Smooth muscle cell (in vitro differentiated cells): ENCODE data around the gene IQCK. TPM values are rescaled to one million over a fixed set of nuclear protein-coding genes. Genes with fewer than 3 reads are reported as not detected.

Experiments
- DNase-seq: peaks from one replicate; lab custom pipeline; 2025; ENCODE audit not compliant: unreplicated experiment; lab: John Stamatoyannopoulos, UW
- H2AFZ ChIP-seq: fragments of 200-600 bp; sonication (generic); 2 replicates; pipeline ENCODE4 v1.6.0; 2016; ENCODE audit warnings: antibody characterized with exemption, low read depth, mild to moderate bottlenecking
- H3F3A ChIP-seq: fragments of 200-600 bp; sonication (generic); 2 replicates; pipeline ENCODE4 v1.6.0; 2017; ENCODE audit warnings: antibody characterized with exemption, low read depth
- H3K27ac ChIP-seq: fragments of 200-600 bp; sonication (generic); 2 replicates; pipeline ENCODE4 v1.5.1; 2016; ENCODE audit warnings: low read depth, mild to moderate bottlenecking
- H3K27me3 ChIP-seq: fragments of 200-600 bp; sonication (generic); 2 replicates; pipeline ENCODE4 v1.6.1; 2016; ENCODE audit warnings: low read depth, mild to moderate bottlenecking
- H3K36me3 ChIP-seq: fragments of 200-600 bp; sonication (generic); 2 replicates; pipeline ENCODE4 v1.5.1; 2016; ENCODE audit warnings: low read depth
- H3K4me1 ChIP-seq: fragments of 200-600 bp; sonication (generic); 2 replicates; pipeline ENCODE4 v1.5.1; 2016; ENCODE audit warnings: low read depth
- H3K4me2 ChIP-seq: fragments of 200-600 bp; sonication (generic); 2 replicates; pipeline ENCODE4 v1.6.0; 2016; ENCODE audit warnings: mild to moderate bottlenecking
- H3K4me3 ChIP-seq: fragments of 200-600 bp; sonication (generic); 2 replicates; pipeline ENCODE4 v1.5.1; 2016; ENCODE audit warnings: mild to moderate bottlenecking
- H3K79me2 ChIP-seq: fragments of 200-600 bp; sonication (generic); 2 replicates; pipeline ENCODE4 v1.6.0; 2016; ENCODE audit warnings: low read depth, mild to moderate bottlenecking
- H3K9ac ChIP-seq: fragments of 200-600 bp; sonication (generic); 2 replicates; pipeline ENCODE4 v1.6.0; 2016; ENCODE audit warnings: low read depth
- H3K9me3 ChIP-seq: fragments of 200-600 bp; sonication (generic); replicated peaks from 2 replicates; pipeline ENCODE4 v1.5.1; 2016; ENCODE audit warnings: low read depth
- H4K20me1 ChIP-seq: fragments of 200-600 bp; sonication (generic); 2 replicates; pipeline ENCODE4 v1.6.0; 2016; ENCODE audit warnings: low read depth
- CTCF ChIP-seq: fragments of 200-600 bp; sonication (generic); IDR thresholded peaks from 2 replicates; pipeline ENCODE4 v1.5.1; 2017; ENCODE audit warnings: borderline replicate concordance, mild to moderate bottlenecking, antibody characterized with exemption; ENCODE audit not compliant: insufficient read depth, poor library complexity, severe bottlenecking
- WGBS: methylation state at CpG from one replicate; pipeline ENCODE4 v1.1.7; 2016; ENCODE audit warnings: low lambda C conversion rate; 5-methylcytosine and 5-hydroxymethylcytosine counted together
- polyA plus RNA-seq: library from polyadenylated mRNA; unstranded; fragments of >200 nt; fragmentation: Nextera tagmentation; extraction: Ambion mirVana; gene quantifications from 2 replicates; pipeline ENCODE4 v1.2.1, GENCODE V29; 2016
- total RNA-seq: library from RNA; depleted of rRNA; stranded (reverse); fragments of >200 nt; gene quantifications from 2 replicates; pipeline ENCODE4 v1.2.3, GENCODE V29; 2014

IQCK gene
- total and polyA plus RNA-seq, 2 experiments from 2014 or later: 11.2 to 14.6 TPM

GRCh38 chr16:19881783-19882182 lies 163.7 kb downstream of the IQCK start:
- TF ChIP-seq CTCF: no peak
- H3K79me2 ChIP-seq: peaks cover 18% of the 10 kb centered on the region
- H3F3A ChIP-seq: no peaks in the 10 kb centered on the region
- no peaks in the 10 kb centered on the region for H3K9me3 ChIP-seq
- H3K27ac ChIP-seq: no peak overlapping the region
- H3K4me2 ChIP-seq: peak overlapping the region; percentile 96
- H3K4me1 ChIP-seq: peaks cover 14% of the 10 kb centered on the region
- no peaks in the 10 kb centered on the region for H3K27me3 ChIP-seq
- peaks cover 13% of the 10 kb centered on the region for H4K20me1 ChIP-seq
- no peak for DNase-seq
- 50% methylated on average over 6 of the region's 6 CpGs for WGBS
- peak overlapping the region; percentile 72 for H3K4me3 ChIP-seq
- H3K9ac ChIP-seq: no peak overlapping the region
- no peaks in the 10 kb centered on the region for H3K36me3 ChIP-seq
- no peak overlapping the region for H2AFZ ChIP-seq

GRCh38 chr16:19882186-19882585 lies 164.1 kb downstream of the IQCK start:
- H4K20me1 ChIP-seq: peaks cover 13% of the 10 kb centered on the region
- no peaks in the 10 kb centered on the region for H3K9me3 ChIP-seq
- no peak overlapping the region for H2AFZ ChIP-seq
- no peaks in the 10 kb centered on the region for H3K27me3 ChIP-seq
- DNase-seq: no peak
- no peak overlapping the region for H3K27ac ChIP-seq
- TF ChIP-seq CTCF: no peak
- H3K4me2 ChIP-seq: peak overlapping the region; percentile 96
- H3K4me1 ChIP-seq: peaks cover 14% of the 10 kb centered on the region
- WGBS: 25% methylated on average over 9 of the region's 9 CpGs
- H3K79me2 ChIP-seq: peaks cover 15% of the 10 kb centered on the region
- no peak overlapping the region for H3K9ac ChIP-seq
- no peaks in the 10 kb centered on the region for H3F3A ChIP-seq
- no peaks in the 10 kb centered on the region for H3K36me3 ChIP-seq
- peak overlapping the region; percentile 72 for H3K4me3 ChIP-seq

GRCh38 chr16:19882646-19883045 lies 164.6 kb downstream of the IQCK start:
- H3F3A ChIP-seq: no peaks in the 10 kb centered on the region
- peak overlapping the region; percentile 96 for H3K4me2 ChIP-seq
- TF ChIP-seq CTCF: no peak
- H4K20me1 ChIP-seq: peaks cover 13% of the 10 kb centered on the region
- H3K27ac ChIP-seq: no peak overlapping the region
- peaks cover 14% of the 10 kb centered on the region for H3K4me1 ChIP-seq
- no peaks in the 10 kb centered on the region for H3K9me3 ChIP-seq
- peak overlapping the region; percentile 37 for H2AFZ ChIP-seq
- H3K79me2 ChIP-seq: peaks cover 15% of the 10 kb centered on the region
- H3K4me3 ChIP-seq: peak overlapping the region; percentile 72
- H3K27me3 ChIP-seq: no peaks in the 10 kb centered on the region
- H3K9ac ChIP-seq: no peak overlapping the region
- 27% methylated on average over 3 of the region's 3 CpGs for WGBS
- no peaks in the 10 kb centered on the region for H3K36me3 ChIP-seq
- no peak for DNase-seq

- no peak for TF ChIP-seq CTCF
- peak; percentile 14 for DNase-seq
- H3K79me2 ChIP-seq: peaks cover 15% of the 10 kb centered on the region
- peak overlapping the region; percentile 72 for H3K4me3 ChIP-seq
- H3K36me3 ChIP-seq: no peaks in the 10 kb centered on the region
- H3K9me3 ChIP-seq: no peaks in the 10 kb centered on the region
- H3K27me3 ChIP-seq: no peaks in the 10 kb centered on the region
- WGBS: under 1% methylated on average over 35 of the region's 35 CpGs
- no peak overlapping the region for H3K27ac ChIP-seq
- peak overlapping the region; percentile 96 for H3K4me2 ChIP-seq
- H2AFZ ChIP-seq: peak overlapping the region; percentile 37
- H3K4me1 ChIP-seq: peaks cover 14% of the 10 kb centered on the region
- H4K20me1 ChIP-seq: peaks cover 13% of the 10 kb centered on the region
- no peaks in the 10 kb centered on the region for H3F3A ChIP-seq
- H3K9ac ChIP-seq: peak overlapping the region; percentile 24
Measured at GRCh38 chr16:19883296-19883965, 165.4 kb downstream of the IQCK start.
